Measurements from ENCODE around the gene PRR11.
"Not testable (repeated sequence)": the region's sequence is repeated elsewhere in the genome, so short reads cannot be mapped to it uniquely, and the experiment has no call there.

The PRR11 gene

DNA sequence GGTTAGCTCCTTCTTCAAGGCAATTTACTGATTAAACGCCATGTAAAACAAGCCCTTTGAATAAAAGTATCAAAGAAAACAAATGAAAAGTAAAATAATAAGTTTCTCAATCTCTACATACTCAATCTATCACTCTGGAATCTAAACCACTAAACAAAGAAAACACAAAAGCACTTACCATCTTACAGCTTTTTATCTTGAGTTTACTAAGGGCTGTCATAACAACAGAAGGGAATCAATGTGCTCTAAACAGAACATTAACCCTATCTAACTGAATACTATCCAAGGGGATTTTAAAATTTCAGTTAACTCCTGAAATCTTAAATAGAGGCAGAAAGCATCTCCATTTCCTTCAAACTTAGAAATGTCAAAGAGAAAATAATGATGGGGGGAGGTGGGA, 4.0 kb upstream of the PRR11 start:
- no peak for DNase-seq (ENCODE audit: low spot score)

DNA sequence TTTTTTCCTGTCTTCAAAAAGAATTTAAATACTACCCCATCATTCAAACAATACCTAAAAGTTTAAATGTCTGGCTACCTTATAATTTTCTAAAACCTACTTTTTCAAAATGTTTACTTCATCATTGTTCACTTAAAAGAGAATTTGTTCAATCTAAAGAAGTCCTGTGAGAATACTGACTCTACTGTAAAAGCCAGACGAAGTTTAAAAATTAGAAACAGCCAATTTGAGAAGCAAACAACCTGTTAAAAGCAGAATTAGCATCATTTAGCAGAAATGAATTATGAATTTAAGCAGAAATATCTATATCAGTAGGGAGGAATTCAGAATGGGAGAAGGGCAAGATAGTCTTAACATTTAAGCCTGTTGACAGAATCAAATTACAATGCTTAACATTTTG, 2.6 kb upstream of the PRR11 start:
- no peak for DNase-seq (ENCODE audit: low spot score)

DNA sequence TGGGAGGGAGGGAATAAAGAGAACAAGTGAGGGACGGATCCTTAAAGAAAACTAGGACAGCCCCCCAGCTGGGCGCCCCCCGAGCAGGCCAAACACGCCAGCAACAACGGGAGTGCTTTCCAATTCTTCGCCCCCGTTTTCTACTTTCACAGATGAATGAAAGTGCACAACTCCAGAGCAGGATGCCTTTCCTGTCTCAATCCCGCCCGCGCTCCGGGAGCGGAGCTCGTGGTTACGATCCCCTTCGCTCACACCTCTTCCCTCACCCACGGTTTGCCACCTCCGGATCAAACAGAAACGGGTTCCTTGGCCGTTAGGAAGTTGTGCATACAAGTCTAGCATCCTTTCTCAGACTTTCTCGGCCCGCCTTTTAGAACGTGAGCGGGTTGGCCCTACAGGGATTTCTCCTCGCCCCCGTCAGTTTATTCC, 1.2 kb upstream of the PRR11 start:
- DNase-seq (ENCODE audit: low spot score), result peak; percentile 63

DNA sequence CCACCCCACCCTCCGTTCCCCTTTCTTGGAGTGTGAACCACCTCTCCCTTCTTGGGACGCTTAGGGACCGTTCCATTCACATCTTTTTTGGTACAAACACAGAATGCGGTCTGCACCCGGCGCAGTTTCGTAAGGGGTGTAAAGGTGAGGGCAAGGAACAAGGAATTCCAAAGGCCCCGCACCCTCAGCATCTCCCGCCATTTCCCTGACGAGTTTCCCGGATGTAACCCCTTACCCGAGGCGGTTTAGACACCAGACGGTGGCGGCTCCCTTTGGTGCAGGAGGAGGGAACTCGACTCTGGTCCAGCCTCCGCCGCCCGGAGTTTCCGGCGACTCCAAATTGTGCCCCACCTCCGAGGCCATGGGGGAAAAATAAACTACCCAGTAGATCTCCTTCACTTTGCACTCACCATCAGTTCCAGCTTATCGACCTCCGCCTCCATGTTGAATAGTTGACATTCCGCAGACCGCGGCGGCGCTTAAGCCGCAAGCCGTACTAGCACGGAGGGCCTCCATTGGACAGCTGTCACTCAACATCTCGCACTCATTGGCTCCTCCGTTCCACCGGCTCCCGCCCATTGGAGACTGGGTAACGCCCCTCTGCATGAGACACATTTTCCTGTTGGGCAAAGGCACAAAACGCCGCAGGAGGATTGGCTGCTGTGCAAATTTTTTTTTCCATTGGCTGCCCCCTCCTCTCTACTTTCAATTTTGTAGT, 666 bp upstream of the PRR11 start, which contains the start of gene SKA2:
SKA2 (minus strand) TSS at position 466 of the 718 bp plus-strand sequence; CDS start at position 443, 23 bp downstream.
- no peak for DNase-seq (ENCODE audit: low spot score)

DNA sequence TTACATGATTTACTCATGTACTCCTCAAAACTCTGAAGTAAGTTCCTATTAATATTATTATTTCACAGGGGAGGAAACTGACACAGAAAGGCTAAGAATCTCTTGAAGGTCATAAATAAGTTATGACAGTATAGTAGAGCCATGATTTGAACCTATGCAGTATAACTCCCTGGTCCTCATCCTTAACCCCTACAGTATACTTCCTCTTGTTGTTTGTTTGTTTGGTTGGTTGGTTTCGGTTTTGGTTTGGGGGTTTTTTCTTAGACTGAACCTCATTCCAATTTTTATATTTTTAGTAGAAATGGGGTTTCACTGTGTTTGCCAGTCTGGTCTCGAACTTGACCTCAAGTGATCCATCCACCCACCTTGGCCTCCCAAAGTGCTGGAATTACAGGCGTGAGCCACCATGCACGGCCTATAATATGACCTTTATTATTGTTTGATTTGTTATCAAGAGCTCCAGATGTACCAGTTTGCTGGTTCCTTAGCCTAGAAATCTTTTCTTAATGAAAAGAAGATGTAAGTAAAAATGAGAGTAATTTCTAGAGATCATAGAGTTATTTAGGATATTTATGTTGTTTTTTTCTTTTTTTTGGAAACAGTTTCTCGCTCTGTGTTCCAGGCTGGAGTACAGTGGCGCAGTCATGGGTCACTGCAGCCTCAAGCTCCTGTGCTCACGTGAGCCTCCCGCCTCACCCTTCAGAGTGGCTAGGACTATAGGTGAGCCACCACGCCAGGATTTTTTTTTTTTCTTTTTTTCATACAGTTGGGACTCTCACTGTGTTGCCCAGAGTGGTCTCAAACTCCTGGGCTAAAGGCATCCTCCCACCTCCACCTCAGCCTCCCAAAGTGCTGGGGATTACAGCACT, 4.8 kb downstream of the PRR11 start:
- no peak for DNase-seq (ENCODE audit: low spot score)

DNA sequence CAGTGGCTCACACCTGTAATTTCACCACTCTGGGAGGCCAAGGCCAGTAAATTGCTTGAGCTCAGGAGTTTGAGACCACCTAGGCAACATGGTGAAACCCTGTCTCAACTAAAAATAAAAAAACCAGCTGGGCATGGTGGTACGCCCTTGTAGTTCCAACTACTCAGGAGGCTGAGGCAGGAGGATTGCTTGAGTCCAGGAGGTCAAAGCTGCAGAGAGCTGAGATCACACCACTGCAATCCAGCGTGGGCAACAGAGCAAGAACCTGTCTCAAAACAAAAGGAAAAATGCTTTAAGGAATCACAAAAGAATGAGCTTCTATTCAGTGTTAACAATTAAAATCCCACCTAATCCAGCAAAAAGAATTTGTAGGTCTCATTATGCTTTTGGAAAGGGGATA, 5.9 kb downstream of the PRR11 start:
- DNase-seq (ENCODE audit: low spot score), result no peak

DNA sequence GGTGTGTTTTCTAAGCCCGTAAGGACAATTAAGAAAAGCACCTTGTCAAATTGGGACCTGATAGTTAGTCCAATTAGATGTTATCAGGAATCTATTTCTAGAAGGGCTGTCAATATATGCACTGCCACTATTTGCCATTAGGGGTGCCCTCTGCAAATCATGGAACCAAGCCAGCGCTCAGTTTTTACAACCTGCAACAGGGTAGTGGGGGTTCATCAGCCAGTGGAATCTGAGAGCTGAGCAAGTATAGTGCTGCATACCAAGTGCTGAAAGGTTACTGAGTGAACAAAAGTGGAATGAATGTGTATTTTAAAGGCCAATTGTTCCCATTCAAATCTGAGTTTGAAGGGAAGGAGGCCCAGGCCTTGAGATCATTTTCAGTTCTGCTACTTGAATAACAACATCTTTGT, 10.4 kb downstream of the PRR11 start:
- DNase-seq (ENCODE audit: low spot score), result peak; percentile 59

DNA sequence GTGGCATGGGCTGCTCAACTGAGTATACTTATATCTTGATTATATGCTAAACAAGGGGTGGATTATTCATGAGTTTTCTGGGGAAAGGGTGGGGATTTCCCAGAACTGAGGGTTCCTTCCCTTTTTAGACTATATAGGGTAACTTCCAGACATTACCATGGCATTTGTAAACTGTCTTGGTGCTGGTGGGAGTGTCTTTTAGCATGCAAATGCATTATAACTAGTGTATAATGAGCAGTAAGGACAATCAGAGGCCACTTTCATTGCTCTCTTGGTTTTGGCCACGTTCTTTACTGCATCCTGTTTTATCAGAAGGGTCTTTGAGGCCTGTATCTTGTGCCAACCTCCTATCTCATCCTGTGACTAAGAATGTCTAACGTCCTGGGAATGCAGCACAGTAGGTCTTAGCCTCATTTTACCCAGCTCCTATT, 12.0 kb downstream of the PRR11 start:
- peak; percentile 47 for DNase-seq (ENCODE audit: low spot score)

DNA sequence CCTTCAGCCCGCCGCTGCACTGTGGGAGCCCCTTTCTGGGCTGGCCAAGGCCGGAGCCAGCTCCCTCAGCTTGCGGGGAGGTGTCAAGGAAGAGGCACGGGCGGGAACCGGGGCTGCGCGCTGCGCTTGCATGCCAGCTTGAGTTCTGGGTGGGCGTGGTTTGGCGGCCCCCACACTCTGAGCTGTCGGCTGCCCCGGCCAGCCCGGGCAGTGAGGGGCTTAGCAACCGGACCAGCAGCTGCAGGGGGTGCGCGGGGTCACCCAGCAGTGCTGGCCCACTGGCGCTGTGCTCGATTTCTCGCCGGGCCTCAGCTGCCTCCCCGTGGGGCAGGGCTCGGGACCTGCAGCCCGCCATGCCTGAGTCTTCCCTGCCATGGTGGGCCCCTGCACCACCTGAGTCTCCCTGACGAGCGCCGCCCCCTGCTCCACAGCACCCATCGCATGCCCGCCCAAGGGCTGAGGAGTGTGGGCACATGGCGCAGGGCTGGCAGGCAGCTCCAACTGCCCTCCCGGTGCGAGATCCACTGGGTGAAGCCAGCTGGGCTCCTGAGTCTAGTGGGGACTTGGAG, 17.0 kb downstream of the PRR11 start:
- DNase-seq (ENCODE audit: low spot score), result no peak

DNA sequence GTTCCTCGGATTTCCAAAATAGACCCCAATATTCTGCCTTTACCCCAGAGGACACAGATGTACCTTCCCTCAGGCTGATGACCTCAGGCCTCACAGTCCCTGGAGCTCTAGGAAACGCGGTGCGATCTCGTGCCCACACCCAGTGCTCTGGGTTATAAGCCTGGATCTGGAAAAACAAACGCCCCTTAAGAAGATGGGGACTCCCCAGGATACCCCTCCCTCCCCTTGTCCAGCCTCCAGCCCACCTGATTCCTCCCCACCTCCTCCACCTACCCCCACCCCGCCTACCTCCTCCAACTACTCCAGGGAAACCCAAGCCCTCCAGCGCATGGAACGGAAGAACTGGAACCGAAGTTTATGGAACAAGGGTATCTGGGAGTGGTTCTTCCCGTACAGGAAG, 19.1 kb downstream of the PRR11 start:
- DNase-seq (ENCODE audit: low spot score), result no peak

DNA sequence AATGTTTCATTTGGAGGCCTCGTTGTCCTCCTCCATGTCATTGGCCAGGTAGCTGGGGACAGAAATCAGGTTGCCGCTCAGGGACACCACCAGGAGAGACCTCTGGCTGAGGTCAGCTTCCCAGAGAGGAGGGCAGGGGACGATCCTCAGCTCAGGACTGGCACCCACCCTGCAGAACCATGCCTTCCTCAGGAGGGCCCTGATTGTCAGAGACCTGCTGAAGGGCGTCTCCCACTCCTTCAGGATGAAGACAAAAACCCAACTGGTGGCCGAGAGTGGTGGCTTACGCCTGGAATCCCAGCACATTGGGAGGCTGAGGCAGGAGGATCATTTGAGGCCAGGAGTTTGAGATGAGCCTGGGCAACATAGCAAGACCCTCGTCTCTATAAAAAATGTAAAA, 19.5 kb downstream of the PRR11 start:
- DNase-seq (ENCODE audit: low spot score), result no peak

DNA sequence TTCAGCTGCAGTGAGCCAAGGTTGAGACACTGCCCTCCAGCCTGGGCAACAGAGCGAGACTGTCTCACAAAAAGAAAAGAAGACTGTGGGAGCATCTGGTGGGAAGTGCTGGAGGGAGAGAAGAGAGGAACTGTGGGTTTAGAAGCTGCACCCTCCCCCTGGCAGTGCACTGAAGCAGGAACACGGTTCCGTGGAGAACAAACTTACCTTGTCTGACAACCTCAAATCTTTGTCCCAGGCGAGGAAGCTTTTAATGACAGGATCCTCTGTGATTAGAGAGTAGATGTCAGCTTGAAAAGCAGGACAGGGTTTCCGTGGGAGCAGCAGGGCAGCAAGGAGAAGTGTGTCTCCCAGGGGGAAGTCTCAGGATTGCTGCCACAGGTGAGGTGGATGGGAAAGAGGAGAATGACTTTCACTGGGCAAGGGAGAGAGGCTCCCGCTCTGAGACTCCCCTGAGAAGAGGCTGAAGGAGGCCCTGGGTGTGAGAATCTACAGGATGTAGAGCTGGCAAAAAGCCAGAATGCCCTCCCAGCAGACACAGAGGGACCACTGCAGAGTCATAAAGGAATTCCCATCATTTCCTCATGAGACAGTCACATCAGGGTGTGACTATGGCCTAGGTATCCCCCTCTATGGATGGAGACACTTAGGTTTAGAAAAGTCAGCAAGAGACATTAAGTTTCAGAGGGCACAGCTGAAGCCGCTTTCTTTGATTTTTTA, 22.9 kb downstream of the PRR11 start:
- peak; percentile 25 for DNase-seq (ENCODE audit: low spot score)

DNA sequence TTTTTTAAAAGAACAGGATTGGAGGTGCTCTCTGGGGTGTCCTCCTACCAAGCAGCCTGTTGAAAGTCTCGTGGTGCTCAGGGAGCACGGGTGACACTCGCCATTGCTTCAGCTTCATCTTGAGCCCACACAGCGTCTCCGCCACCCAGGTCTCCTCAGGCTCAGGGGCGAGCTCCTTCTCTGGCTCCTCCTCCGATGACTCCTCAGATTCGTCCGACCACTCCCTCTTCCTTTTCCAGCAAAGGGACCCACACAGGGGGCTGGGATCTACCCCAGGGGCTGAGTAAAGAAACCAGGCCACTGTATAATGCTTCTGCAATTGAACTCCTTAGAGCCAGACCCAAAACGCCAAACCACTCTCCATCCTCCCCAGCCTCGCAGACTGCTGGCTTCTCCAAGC, 24.1 kb downstream of the PRR11 start:
- DNase-seq (ENCODE audit: low spot score), result not testable (repeated sequence)

DNA sequence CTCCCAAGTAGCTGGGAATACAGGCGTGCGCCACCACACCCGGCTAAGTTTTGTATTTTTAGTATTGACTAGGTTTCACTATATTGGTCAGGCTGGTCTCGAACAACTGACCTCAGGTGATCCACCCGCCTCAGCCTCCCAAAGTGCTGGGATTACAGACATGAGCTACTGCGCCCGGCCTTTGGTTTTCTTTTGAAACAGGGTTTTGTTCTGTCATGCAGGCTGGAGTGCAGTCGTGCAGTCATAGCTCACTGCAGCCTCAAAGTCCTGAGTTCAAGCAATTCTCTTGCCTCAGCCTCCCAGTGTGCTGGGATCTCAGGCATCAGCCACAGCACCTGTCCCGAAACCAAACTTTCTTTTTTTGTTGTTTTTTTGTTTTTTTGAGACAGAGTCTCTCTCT, 25.1 kb downstream of the PRR11 start:
- DNase-seq (ENCODE audit: low spot score), result no peak

DNA sequence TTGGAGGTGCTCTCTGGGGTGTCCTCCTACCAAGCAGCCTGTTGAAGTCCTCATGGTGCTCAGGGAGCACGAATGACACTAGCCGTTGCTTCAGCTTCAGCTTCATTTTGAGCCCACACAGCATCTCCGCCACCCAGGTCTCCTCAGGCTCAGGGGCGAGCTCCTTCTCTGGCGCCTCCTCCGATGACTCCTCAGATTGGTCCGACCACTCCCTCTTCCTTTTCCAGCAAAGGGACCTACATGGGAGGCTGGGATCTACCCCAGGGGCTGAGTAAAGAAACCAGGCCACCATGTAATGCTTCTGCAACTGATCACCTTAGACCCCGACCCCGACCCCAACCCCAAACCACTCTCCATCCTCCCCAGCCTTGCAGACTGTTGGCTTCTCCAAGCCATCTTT, 25.9 kb downstream of the PRR11 start:
- no peak for DNase-seq (ENCODE audit: low spot score)

DNA sequence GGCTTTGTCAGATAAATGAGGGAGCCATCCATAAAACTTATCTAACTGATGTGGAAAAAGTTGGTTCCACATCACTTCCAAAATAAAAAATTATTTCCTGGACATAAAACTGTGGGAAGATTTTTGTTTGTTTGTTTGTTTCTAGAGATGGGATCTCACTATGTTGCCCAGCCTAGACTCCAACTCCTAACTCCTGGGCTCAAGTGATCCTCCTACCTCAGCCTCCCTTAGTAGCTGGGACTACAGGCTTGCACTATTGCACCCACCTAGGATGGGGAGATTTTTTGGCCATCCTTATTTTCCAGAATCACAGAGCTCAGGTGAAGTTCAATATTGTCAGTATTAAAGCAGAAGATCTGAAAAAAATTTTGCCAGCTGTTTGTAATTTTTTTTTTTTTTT, 30.5 kb downstream of the PRR11 start:
- no peak for DNase-seq (ENCODE audit: low spot score)

DNA sequence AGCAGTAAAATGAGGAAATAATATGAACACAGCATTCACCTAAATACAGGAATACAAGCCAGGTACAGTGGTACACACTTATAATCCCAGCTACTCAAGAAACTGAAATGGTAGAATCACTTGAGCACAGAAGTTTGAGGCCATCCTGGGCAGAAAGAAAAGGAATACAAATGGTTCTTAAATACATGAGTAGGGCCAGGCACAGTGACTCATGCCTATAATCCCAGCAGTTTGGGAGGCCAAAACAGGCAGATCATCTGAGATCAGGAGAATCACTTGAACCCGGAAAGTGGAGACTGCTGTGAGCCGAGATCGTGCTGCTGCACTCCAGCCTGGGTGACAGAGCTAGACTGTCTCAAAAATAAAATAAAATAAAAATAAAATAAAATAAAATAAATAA, 31.3 kb downstream of the PRR11 start:
- DNase-seq (ENCODE audit: low spot score), result no peak

DNA sequence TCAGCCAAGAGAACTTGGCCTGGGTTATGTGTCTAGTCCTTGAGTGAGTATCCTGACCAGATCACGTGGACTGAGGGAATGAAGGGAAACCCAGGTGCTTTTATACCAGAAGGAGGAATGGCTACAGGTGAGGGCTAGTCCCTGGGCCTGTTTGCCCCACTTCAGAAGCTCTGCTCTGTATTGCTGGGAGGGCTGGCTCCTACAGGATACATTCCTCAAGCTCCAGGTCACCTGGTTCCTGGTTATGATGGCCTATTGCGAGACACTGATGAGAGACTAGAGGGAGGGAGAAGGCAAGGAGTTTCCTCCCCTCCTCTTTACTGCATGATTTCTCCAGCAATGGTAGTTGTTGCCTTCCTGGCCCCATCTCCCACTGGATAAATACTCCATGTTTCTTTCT, 35.3 kb downstream of the PRR11 start:
- peak; percentile 32 for DNase-seq (ENCODE audit: low spot score)

DNA sequence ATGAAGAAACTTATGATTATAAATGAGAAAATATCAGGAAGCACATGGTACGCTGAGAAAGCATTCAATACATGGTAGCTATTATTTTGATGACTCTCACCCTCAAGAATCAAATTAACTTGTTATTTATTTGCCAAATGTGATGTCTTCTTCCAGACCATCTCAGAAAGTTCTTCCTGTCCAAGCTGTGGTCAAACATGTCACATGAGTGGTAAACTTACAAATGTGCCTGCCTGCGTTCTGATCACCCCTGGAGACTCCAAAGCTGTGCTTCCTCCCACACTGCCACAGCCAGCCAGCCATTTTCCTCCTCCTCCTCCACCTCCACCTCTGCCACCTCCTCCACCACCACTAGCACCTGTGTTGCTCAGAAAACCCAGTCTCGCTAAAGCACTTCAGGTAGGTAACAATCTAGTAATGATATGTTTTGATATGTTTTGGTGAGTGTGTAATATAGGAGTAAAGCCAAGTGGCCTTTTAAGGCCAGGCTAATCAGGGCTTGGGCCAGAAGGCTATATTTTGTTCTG, 37.9 kb downstream of the PRR11 start:
- DNase-seq (ENCODE audit: low spot score), result peak; percentile 57

DNA sequence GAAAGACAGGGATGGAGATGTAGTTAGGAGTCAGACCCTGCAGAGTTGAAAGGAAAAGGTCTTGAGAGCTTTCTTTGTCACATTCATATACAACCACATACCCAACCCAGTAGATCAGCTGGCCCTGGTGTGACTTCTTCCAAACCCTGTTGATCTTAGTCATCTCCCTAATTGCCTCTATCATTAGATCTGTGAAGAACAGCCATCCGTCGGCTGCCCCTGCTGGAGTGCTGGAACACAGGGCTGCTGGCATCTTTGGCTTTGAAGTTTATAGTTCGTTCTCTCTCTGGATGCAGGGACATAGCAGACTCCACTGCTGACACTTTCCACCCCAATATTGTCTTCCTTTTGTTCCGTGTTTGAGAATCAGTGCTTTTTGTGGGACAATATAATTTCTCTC, 43.9 kb downstream of the PRR11 start:
- DNase-seq (ENCODE audit: low spot score), result no peak

DNA sequence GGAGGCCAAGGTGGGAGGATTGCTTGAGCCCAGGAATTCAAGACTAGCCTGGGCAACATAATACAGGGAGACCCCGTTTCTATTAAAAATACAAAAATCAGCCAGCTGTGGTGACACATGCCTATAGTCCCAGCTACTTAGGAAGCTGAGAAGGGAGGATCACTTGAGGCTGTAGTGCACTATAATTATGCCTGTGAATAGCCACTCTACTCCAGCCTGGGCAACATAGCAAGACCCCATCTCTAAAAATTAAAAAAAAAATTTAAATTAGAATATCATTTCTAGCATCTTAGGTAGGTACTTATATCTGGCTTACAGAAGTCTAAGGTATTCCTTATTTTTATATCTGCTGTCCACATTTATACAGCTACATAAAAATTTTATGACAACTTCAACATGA, 46.8 kb downstream of the PRR11 start:
- no peak for DNase-seq (ENCODE audit: low spot score)

DNA sequence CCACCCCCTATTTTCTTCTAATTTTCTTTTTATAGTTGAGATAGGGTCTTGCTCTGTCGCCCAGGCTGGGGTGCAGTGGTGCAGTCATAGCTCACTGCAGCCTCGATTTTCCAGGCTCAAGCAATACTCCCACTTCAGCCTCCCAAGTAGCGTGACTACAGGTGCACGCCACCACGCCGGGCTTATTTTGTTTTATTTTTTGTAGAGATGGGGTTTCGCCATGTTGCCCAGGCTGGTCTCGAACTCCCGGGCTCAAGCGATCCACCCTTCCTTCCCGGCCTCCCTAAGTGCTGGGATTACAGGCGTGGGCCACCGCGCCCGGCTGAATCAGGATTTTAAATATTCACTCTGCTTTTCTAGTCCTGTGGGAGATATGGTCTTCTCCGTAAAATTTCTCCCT, 63.8 kb downstream of the PRR11 start:
- no peak for DNase-seq (ENCODE audit: low spot score)
